NT2/D1 (cell line): ENCODE measurements around the gene RTN4RL1.

Experiments used
- SUZ12 ChIP-seq: IDR thresholded peaks from 2 replicates; pipeline ENCODE4 v1.6.1; 2011; ENCODE audit not compliant: insufficient read length, insufficient read depth; ENCODE audit errors: extremely low read depth
- YY1 ChIP-seq: IDR thresholded peaks from 2 replicates; pipeline ENCODE4 v1.6.1; 2011; ENCODE audit not compliant: insufficient read length, insufficient read depth
- ZNF274 ChIP-seq: IDR thresholded peaks from 2 replicates; pipeline ENCODE4 v1.6.1; 2011; ENCODE audit warnings: mild to moderate bottlenecking, low read depth, low read length

- no peak for TF ChIP-seq YY1
- no peak for TF ChIP-seq SUZ12
- no peak for TF ChIP-seq ZNF274
These were observed 38.2 kb downstream of the RTN4RL1 start for GRCh38 chr17:1986783-1987451.
